ENCODE results near the gene CMSS1.
"Not testable (repeated sequence)": the region's sequence is repeated elsewhere in the genome, so short reads cannot be mapped to it uniquely, and the experiment has no call there.

Gene CMSS1

DNA sequence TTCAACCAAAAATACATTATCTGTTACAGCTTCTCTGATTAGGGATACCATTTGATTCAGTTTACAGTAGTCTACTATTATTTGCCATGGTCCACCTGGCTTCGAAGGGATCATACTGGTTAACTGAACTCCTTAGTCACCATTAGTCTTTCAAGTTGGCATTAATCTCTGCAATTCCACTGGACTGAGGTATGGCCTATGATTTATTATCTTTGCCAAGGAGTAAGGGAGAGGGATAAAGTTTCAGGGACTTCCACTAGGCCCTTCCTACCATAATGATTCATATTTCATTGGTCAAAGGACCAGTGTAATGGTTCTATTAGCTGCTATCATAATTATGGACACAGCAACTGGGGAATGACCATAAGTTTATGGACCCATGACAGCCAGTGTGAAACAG is 7.3 kb upstream of the CMSS1 start:
- in situ Hi-C loops (cut with HindIII; ENCODE audit: low sequenced_read_pairs): no loop called here

DNA sequence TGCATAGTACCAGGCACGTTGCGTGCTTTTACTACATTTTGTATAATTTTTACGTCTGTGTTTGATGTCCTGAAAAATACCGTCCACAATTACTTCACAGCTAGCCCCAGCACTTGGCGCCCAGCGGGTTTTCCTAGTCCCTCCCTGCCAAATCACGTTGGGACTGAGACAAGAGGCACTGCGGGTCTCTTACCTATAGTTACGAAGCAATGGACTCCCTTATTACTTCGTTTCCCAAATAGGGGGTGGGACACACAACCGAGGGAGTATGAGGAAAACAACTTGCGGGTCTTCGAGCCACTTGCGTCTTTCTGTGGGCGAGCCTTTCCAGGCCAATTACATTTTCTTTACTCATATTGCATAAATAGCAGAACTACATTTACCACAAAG is 620 bp upstream of the CMSS1 start:
- in situ Hi-C loops (cut with HindIII; ENCODE audit: low sequenced_read_pairs): no loop called here

DNA sequence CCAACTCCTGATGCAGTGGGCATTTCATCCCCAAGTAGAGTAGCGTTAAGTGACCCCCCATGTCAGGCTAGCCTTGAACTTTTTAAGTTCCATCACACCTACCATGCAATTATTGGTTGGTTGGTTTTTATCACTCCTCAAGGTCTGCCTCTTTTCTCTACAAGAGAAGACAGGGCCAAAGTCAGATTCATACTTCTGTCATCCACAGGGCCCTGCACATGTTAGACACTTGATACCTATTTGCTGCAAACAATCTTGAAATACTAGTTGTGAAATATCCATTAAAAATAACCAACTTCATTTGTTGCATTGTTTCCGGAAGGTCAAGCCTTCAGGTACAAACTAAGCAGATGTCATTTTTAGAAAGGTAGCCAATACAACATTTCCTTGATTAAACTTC is 1.2 kb downstream of the CMSS1 start:
- in situ Hi-C loops (cut with HindIII; ENCODE audit: low sequenced_read_pairs): no loop called here

DNA sequence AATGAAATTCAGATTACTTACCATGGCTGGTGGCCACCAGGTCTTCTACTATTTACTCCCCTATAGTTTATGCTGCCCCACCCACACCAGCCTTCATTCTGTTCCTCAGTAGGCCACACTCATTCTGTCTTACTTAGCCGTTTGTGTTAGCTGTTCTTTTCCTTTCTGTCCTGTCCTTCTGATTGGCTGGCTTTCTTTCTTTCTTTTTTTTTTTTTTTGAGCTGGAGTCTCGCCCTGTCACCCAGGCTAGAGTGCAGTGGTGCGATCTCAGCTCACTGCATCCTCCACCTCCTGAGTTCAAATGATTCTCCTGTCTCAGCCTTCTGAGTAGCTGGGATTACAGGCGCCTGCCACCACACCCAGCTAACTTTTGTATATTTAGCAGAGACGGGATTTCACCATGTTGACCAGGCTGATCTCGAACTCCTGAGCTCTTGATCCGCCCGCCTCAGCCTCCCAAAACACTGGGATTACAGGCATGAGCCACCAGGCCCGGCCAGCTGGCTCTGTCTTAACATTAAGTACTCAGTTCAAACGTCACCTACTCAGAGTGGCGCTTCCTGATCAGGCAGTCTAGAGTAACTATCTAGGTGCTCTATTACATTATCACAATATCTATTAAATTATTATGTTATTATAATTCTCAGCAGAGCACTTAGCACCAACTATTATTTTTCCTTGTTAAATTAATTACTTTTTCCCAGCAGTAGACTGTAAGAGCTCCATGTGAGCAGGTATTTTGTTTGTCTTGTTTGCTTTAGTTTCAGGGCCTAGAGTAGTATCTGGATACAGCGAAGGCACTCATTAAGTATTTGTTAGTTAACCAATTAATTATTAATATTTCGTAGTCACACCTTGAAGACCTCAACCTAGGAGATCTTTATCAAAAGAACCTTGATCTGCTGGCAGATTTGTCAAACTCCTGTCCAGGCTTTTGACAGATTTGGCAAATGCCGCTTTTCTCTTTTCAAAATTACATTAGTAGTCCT is 6.4 kb downstream of the CMSS1 start:
- in situ Hi-C loops (cut with HindIII; ENCODE audit: low sequenced_read_pairs): no loop called here

DNA sequence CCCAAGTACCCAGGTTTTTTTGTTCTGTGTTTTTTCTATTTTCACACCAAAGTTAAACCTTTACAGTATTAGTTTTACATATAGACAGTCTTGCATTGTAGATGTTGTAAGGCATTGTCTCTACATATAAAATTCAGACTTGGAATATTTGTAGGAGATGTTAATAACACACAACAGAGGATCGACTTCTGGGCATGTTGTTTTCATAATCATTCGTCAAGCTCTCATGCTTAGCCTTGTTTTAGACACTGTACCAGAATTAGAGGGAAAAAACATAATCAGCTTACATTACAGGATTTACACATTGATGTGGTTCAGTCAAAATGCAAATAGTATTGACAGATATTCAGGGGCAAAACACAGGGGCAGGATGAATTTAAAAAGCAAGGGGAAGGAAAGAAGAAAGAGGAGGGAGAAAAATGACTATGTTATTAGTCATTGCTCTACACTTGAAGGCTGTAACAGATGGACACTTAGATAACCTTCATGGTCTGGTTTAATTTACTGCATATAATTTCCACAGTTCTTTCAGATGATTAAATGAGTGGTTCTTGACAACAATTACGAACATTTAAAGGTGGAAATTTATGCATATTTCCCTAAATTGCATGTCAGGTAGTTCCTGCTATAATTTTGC is 7.5 kb downstream of the CMSS1 start:
- in situ Hi-C loops (cut with HindIII; ENCODE audit: low sequenced_read_pairs): no loop called here

DNA sequence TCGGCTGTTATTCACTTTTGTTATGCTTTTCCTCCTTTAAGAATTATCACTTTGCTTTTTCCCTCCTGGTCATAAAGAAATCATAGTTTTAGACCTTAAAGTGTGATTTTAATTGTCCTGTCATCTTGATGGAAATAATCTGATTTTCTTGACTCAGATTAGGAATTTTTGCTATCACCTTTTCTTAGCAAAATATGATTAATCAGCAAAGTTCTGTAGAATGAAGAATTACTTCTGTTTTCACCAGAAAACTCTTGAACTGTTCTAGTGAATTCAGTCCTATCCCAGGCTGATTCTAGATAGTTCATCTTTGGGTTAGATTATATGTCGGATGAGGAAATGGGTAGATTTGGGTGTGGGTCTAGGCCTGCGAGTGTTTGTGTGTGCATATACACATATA is 12.2 kb downstream of the CMSS1 start:
- in situ Hi-C loops (cut with HindIII; ENCODE audit: low sequenced_read_pairs): no loop called here

DNA sequence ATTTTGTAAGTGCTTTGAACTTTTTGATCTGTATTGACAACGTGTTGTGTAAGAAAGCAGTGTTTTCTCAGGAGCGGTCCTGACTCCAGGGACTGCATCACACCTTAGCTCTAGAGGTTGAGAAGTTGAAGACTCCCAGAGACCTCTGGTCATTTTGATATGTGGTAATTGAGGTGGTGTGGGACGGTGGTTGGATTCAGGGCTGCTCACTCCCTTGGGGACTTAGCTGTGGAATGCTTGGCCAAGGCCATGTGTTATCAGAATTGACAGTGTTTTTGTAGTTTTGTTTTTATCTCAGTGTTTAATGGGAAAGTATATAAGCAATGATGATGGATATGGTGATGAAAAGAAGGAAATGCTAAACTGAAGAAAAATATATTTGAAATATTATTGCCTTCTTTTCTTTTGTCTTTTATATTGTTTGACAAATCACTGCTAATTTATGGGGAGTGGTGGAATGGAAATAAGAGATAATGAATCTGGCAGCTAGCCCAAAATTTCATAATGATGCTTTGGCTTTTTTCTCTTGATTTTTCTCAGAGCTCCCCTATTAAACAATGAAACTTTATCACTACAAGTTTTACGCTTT is 16.0 kb downstream of the CMSS1 start:
- in situ Hi-C loops (cut with HindIII; ENCODE audit: low sequenced_read_pairs): no loop called here

DNA sequence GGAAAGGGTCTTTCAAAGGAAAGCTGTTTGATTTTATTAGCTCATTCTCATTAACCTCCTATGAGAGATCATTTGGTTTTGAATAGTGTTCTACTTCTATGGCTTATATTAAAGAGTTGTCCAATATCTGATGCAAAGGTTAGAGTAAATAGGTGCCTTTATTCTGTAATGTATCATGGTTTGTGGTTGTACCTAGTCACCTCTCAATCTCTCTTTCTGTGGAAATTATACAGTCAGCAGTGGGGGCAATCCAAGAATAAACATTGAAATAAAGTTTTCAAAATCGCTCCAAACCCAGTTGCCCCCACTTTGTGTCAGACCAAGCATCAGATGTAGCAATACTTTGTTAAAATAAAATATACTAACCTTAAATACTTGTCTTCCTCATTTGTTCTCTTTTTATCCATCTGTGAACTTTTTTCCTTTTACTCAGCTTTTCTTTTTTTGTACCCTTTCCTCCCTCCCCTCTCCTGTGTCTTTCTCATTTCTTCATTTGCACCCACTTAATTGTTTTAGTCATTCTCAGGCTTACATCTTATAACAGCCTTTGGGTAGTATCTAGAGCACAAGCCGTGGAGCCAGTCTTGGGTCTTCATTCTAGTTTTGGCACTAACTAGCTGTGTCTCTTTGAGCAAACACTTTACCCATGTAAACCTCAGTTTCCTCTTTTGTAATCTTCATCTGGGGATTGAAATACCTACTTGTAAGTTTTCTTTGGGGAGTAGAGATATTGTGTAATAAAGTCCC is 16.7 kb downstream of the CMSS1 start:
- in situ Hi-C loops (cut with HindIII; ENCODE audit: low sequenced_read_pairs): no loop called here

DNA sequence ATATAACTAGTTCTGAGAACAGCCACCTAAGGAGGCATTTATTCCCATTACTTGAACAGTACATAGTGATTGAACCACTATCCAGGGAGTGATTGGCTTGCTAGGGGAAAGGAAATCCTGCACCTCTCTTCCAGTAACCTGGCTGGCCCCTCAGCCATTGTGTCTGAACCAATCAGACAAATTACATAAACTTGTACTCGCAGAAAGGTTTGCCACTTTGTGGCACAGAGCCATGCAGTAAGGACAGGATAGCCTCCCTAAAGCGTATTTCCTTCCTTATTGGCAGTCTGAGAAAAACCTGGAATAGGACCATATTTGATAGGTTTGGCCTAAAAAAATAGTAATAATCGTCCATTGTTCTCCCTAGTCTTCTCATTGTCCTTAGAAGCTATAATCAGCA is 19.0 kb downstream of the CMSS1 start:
- in situ Hi-C loops (cut with HindIII; ENCODE audit: low sequenced_read_pairs): no loop called here

DNA sequence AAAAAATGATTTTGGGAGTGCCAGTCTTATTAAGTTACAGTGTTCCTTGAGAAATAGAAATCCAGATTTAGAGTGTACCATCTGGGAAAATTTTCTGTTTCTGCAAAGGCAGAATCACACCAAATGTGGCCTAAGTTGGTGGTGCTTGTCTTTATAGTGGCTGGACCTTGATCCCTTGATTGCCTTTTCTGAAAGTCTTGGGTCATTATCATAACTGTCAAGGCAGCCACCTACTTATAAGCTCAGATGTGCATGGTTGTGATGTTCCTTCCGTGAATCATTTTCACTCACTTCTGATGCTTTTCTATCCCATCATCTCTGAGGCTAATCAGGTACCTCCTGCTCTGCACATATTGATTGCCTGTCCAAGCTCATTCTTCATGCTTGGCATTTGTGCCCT is 20.1 kb downstream of the CMSS1 start:
- in situ Hi-C loops (cut with HindIII; ENCODE audit: low sequenced_read_pairs): no loop called here

DNA sequence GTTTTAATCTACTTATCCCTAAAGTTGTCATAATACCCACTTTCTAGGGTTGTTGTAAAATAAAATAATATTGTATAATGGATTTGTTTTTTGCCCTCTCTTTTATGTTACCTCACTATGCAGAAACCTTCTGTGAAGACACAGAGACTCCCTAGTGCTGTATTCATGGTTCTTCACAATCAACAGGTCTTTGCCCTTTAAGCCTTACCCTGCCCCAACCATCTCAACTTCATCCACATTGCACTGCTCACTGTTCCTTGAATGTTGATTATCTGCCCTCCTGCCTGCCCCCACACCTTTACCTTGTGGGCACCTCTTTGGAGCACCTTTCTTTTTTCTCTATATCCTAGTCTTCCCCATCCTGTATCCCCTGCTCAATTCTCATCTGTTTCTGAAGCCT is 21.1 kb downstream of the CMSS1 start:
- in situ Hi-C loops (cut with HindIII; ENCODE audit: low sequenced_read_pairs): no loop called here

DNA sequence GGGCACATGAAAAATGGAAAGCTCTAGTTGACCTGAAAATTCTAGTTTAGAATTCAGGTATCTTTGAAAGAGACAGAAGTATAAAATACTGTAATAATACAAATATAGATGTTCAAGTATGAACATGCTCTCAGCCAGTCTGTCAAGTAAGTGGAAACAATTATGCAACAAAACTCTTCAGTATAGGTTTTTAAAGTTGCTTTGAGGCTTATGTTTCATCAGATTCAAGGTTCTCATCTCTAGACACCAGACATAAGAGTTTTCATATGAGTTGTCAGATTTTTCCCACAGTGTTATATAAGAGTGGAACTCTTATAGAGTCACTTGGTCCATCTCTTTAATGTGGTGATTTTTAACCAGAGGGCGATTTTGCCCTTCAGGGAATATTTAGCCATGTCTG is 22.0 kb downstream of the CMSS1 start:
- in situ Hi-C loops (cut with HindIII; ENCODE audit: low sequenced_read_pairs): no loop called here

DNA sequence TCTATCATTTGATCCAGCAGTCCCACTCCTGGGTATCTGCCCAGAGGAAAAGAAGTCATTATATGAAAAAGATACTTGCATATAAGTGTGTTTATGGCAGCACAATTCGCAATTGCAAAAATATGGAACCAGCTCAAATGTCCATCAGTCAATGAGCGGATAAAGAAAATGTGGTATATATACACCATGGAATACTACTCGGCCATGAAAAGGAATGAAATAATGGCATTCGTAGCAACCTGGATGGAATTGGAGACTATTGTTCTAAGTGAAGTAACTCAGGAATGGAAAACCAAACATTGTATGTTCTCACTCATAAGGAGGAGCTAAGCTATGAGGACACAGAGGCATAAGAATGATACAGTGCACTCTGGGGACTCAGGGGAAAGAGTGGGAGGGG is 24.3 kb downstream of the CMSS1 start:
- in situ Hi-C loops (cut with HindIII; ENCODE audit: low sequenced_read_pairs): not testable (repeated sequence)

DNA sequence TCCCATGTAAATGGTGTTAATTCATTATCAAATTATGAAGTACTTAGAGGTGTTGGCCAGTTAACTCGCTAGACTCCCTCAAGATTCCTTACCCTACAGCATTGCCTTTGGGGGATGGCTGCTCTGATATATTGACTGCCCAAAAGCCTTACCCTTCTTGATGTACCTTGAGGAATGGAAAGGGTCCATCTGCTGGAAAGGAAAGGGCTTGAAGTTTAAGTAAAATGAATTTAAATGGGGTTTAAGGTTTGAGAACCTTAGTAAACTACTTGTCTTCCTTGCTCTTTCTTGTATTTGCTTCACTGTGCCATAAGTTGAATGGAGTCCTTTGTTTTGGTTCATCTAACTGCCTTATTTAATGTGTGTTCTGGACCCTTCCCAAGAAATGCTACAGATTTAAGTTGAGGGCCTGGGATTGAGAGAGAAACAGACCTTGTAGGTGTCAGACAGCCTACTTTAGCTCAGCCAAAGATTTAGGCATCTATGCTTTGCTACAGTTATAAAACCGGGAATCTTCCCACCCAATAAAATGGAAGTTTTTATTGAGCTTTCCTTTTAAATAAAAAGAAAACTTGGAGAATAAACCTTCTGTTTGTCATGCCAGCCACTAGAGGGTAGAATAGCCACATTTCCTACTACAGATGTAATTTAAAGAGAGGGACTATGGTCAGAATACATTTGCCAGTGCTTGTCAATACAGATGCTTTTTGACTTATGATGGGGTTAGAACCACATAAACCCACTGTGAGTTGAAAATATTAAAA is 25.3 kb downstream of the CMSS1 start:
- in situ Hi-C loops (cut with HindIII; ENCODE audit: low sequenced_read_pairs): no loop called here

DNA sequence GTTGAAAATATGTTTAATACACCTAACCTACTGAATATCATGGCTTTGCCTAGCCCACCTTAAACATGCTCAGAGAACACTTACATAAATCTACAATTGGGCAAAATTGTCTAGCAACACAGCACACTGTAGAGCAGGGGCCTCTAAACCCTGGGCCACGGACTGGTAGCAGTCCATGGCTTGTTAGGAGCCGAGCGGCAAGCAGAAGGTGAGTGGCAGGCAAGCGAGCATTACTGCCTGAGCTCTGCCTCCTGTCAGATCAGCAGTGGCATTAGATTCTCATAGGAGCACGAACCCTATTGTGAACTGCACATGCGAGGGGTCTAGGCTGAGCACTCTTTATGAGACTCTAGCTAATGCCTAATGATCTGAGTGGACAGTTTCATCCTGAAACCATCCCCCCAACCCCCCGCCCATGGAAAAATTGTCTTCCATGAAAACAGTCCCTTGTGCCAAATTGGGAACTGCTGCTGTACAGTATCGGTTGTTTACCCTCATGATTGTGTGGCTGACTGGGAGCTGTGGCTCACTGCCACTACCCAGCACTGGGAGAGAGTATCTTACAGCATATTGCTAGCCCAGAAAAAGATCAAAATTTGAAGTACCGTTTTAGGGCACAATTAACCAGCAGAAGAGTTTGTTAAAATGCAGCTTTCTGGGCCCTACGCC is 26.1 kb downstream of the CMSS1 start:
- in situ Hi-C loops (cut with HindIII; ENCODE audit: low sequenced_read_pairs): no loop called here

DNA sequence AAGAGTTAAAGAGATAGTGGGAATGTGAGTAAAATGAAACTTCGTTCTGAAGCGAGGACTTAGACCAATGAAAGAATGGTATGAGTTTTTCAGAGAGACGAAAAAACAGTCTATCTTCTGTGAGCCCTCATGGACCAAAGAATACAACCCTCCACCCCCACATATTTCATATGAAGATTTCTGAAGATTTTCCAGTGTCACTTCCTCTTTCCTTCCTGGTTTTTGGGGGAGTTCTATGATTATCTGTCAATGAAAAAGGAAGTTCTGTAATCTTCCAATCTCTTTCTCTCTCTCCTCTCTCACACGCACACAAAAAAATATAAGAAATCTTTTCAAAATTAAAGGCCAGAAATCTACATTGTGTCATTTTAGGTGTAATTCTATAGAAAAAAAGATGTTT is 27.7 kb downstream of the CMSS1 start:
- in situ Hi-C loops (cut with HindIII; ENCODE audit: low sequenced_read_pairs): no loop called here

DNA sequence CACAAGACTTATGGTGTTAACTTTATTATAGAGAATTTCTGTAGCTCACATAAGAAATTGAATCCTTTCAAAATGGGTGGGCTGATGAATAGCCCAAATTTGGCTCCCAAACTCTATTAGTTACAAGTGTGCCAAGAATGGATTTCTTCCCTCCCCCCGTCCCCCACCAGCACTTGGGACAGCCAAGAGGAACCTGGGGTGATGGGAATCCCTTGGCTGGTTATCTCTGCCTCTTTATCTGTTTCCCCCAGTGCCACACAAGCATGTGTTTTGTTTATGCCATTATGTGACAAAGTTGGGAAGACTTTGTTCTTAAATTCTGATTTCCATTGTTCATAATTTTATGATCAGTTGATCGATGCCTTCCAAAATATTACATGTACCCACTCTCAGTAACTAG is 28.3 kb downstream of the CMSS1 start:
- in situ Hi-C loops (cut with HindIII; ENCODE audit: low sequenced_read_pairs): no loop called here

DNA sequence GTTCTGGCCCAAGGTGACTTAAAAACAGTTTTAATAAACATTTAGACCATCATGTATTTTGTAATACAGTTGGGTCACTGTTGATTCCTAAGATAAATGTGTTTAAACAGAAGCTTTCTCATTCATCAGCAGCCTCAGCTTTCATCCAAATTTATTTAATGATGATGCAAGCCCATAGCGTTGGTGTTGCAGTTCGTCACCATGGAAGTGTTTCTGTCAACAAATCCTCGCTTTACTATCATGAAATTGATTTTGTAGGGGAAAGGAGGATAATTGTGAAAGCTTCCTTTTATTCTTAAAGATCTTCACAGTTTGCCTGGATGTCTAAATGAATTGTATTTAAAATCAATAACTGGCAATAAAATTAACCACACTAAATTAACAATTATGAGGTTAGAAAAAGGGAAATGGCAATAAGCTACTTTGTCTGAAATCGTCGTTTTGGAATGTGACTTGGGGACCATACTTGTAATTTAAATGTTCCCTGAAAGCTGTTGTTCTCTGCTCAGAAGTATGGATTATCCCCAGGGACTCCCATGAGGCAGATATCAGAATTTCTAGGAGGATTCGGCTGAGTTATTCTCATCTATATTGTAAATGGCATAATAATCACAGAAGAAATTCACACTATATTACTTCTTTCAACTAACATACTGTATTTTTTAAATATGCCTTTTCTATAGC is 29.0 kb downstream of the CMSS1 start:
- in situ Hi-C loops (cut with HindIII; ENCODE audit: low sequenced_read_pairs): no loop called here

DNA sequence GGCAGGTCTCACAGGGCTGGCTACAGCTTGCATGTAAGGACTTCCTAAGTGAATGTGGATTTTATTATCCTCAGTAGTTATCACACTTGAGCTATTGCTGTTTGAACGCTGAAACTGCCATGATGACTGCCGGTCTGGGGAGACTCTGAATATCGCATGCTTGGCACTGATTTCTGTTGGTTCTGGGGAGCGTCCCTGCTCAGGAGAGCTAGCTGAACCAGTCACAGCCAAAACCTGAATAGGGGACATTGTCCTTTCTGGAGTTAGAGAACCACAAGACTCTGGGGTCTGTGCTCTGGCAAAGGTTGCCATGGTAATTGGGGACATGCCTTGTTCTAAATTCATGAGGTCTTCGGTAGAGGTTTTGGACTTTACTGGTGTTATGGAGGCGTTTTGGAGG is 30.8 kb downstream of the CMSS1 start:
- in situ Hi-C loops (cut with HindIII; ENCODE audit: low sequenced_read_pairs): no loop called here
